Ascending aorta (tissue), 2 donors: ENCODE results near the gene TLL2. TPM values are rescaled to one million over a fixed set of nuclear protein-coding genes. Genes with fewer than 3 reads are reported as not detected.

ENCODE experiments used
- DNase-seq, 2 donors: peaks; one replicate each; pipeline ENCODE4 v3.0.0-alpha.2; 2019; ENCODE audit warnings: low spot score in 2 of 2
- H3K27ac ChIP-seq, 2 donors: fragments of 200-600 bp; sonication (generic); one replicate each; pipeline ENCODE4 v1.5.1; 2016 to 2017; ENCODE audit warnings: mild to moderate bottlenecking in 1 of 2
- H3K27me3 ChIP-seq: fragments of 200-600 bp; sonication (generic); one replicate; pipeline ENCODE4 v1.5.1; 2017
- H3K36me3 ChIP-seq, 2 donors: fragments of 200-600 bp; sonication (generic); one replicate each; pipeline ENCODE4 v1.5.1; 2016
- H3K4me1 ChIP-seq, 2 donors: fragments of 200-600 bp; sonication (generic); one replicate each; pipeline ENCODE4 v1.5.1; 2016 to 2017; ENCODE audit warnings: mild to moderate bottlenecking in 1 of 2
- H3K4me3 ChIP-seq, 2 donors: fragments of 200-600 bp; sonication (generic); one replicate each; pipeline ENCODE4 v1.5.1; 2016 to 2017; ENCODE audit warnings: mild to moderate bottlenecking in 1 of 2
- H3K9me3 ChIP-seq, 2 donors: fragments of 200-600 bp; sonication (generic); one replicate each; pipeline ENCODE4 v1.5.1; 2016
- CTCF ChIP-seq, 3 experiments: fragments of 200-600 bp in 2 of 3; fragments of 450-650 bp in 1 of 3; sonication (generic) in 2 of 3; IDR thresholded peaks; one replicate each; pipeline ENCODE4 v1.5.1; 2016 to 2019; ENCODE audit warnings: antibody characterized with exemption in 3 of 3, mild to moderate bottlenecking in 1 of 3, moderate library complexity in 1 of 3
- intact Hi-C: fragments of 100-400 bp; cut with DNase I; formaldehyde crosslinking; loops from one replicate; pipeline ENCODE4 v1.15.1; 2023
- total RNA-seq: library from RNA; depleted of rRNA; stranded (reverse); fragments of >200 nt; gene quantifications from one replicate; pipeline ENCODE4 v1.1.0, GENCODE V29; 2016

TLL2 gene
- total RNA-seq, 1 donor from 2014 or later = not detected

- intact Hi-C loops = no loop called here
- no peaks in the 10 kb centered on the region for H3K27me3 ChIP-seq
- no peak for TF ChIP-seq CTCF (IDR thresholded peaks at IDR 0.05)
These were observed 189.3 kb downstream of the TLL2 start for GRCh38 chr10:96324447-96324846.

DNA sequence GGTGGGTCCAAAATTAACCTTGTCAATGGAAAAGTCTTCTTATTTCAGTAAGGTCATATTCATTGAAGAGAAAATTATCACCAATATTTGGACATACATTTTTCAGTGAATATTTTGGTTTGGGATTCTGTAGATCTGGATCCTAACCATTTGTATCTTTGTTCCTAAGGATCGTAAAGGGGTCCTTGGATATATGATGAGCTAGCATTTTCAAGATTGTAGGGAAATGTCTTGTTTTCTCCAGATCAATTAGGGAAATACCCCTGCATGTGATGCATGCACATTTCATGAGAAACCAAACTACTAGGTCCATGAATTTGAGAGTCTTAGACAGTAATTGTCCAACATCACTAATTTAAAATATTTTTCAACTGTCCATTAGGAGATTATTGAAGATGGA, 191.5 kb downstream of the TLL2 start:
- TF ChIP-seq CTCF (IDR thresholded peaks at IDR 0.05) = no peak
- Histone ChIP-seq H3K4me3 (no peak overlapping the region), H3K27me3 (no peaks in the 10 kb centered on the region), H3K27ac (no peak overlapping the region), H3K36me3 (no peaks in the 10 kb centered on the region), H3K4me1 (no peaks in the 10 kb centered on the region), H3K9me3 (no peaks in the 10 kb centered on the region)
- intact Hi-C loops = no loop called here
- no peak for DNase-seq

More at GRCh38 chr10:96324447-96324846, 189.3 kb downstream of the TLL2 start:
- no peaks in the 10 kb centered on the region for H3K9me3 ChIP-seq
- no peak overlapping the region for H3K27ac ChIP-seq
- H3K36me3 ChIP-seq = no peaks in the 10 kb centered on the region
- no peak for DNase-seq
- no peak overlapping the region for H3K4me3 ChIP-seq
- H3K4me1 ChIP-seq = no peaks in the 10 kb centered on the region

DNA sequence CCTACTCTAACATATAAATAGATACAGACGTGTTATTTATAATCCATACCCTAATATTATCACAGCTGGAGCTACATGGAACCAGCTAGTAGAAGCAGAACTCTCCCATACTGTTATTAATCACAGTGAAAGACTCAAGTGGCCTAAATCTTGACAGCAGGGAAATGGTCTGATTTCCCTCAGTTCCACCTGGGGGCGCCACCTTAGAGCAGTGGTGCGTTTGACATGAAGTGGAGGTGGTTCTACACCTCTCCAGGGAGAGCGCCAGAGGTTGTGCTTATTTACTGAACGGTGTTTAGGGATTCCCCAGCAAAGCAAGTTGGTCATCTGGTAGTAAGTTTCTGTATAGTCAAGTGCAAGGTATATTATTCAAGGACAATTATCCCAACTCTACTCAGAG, 191.9 kb downstream of the TLL2 start:
- H3K27ac ChIP-seq = no peak overlapping the region
- H3K4me3 ChIP-seq = no peak overlapping the region
- DNase-seq = no peak
- no peaks in the 10 kb centered on the region for H3K9me3 ChIP-seq
- no peaks in the 10 kb centered on the region for H3K27me3 ChIP-seq
- intact Hi-C loops = no loop called here
- H3K4me1 ChIP-seq = no peaks in the 10 kb centered on the region
- TF ChIP-seq CTCF (IDR thresholded peaks at IDR 0.05) = no peak
- no peaks in the 10 kb centered on the region for H3K36me3 ChIP-seq

- no peak overlapping the region for H3K4me3 ChIP-seq
- no peaks in the 10 kb centered on the region for H3K36me3 ChIP-seq
- no peak for TF ChIP-seq CTCF (IDR thresholded peaks at IDR 0.05)
- no peak for DNase-seq
- intact Hi-C loops = no loop called here
- H3K9me3 ChIP-seq = no peaks in the 10 kb centered on the region
- no peaks in the 10 kb centered on the region for H3K4me1 ChIP-seq
- no peaks in the 10 kb centered on the region for H3K27me3 ChIP-seq
- H3K27ac ChIP-seq = no peak overlapping the region
These were observed 193.8 kb downstream of the TLL2 start for GRCh38 chr10:96319754-96320474.

GRCh38 chr10:96317067-96317833, 196.5 kb downstream of the TLL2 start:
- H3K36me3 ChIP-seq = no peaks in the 10 kb centered on the region
- no peaks in the 10 kb centered on the region for H3K4me1 ChIP-seq
- intact Hi-C loops = no loop called here
- H3K9me3 ChIP-seq = no peaks in the 10 kb centered on the region
- H3K27ac ChIP-seq = no peak overlapping the region
- TF ChIP-seq CTCF (IDR thresholded peaks at IDR 0.05) = no peak
- H3K27me3 ChIP-seq = no peaks in the 10 kb centered on the region
- DNase-seq = no peak
- no peak overlapping the region for H3K4me3 ChIP-seq

Other genes with a start within 250 kb of the TLL2 start
- gene BLNK, start 242.4 kb downstream of the TLL2 start, total RNA-seq = not detected
- gene DNTT, start 209.5 kb downstream of the TLL2 start, total RNA-seq = not detected
- not detected for gene OPALIN, start 154.9 kb downstream of the TLL2 start, total RNA-seq
- gene TM9SF3, start 73.1 kb upstream of the TLL2 start, total RNA-seq = 30.4 TPM
- gene PIK3AP1, start 206.6 kb upstream of the TLL2 start, total RNA-seq = 5.9 TPM